Measurements from ENCODE around the gene CSNK1G3.
"Not testable (repeated sequence)": the region's sequence is repeated elsewhere in the genome, so short reads cannot be mapped to it uniquely, and the experiment has no call there.

GRCh38 chr5:123495211-123495610 is 16.8 kb upstream of the CSNK1G3 start:
- not testable (repeated sequence) for TF ChIP-seq CTCF (conservative IDR thresholded peaks at IDR 0.05); ZFX (IDR thresholded peaks at IDR 0.05)

All from C4-2B (cell line).